Fibroblast of lung (primary cell): Measurements from ENCODE around the gene ITPRIPL1. TPM values are rescaled to one million over a fixed set of nuclear protein-coding genes. Genes with fewer than 3 reads are reported as not detected.

ENCODE experiments used
- DNase-seq, 2 donors: peaks; one replicate each; pipeline versions ENCODE4 v3.0.0 to v3.0.0-alpha.2; 2010; ENCODE audit warnings: low read depth in 2 of 2
- H2AFZ ChIP-seq: 2 replicates; pipeline ENCODE4 v1.5.1; 2012; ENCODE audit warnings: low read length, control low read depth, inconsistent platforms
- H3K27ac ChIP-seq: 2 replicates; pipeline ENCODE4 v1.5.1; 2011; ENCODE audit warnings: low read length, control low read depth; ENCODE audit not compliant: insufficient read depth
- H3K27me3 ChIP-seq: 2 replicates; pipeline ENCODE4 v1.5.1; 2011; ENCODE audit warnings: mild to moderate bottlenecking, low read length; ENCODE audit not compliant: control insufficient read depth, insufficient read depth
- H3K36me3 ChIP-seq: 2 replicates; pipeline ENCODE4 v1.5.1; 2011; ENCODE audit warnings: low read length; ENCODE audit not compliant: control insufficient read depth, insufficient read depth
- H3K4me1 ChIP-seq: 2 replicates; pipeline ENCODE4 v1.5.1; 2011; ENCODE audit warnings: low read length; ENCODE audit not compliant: control insufficient read depth, insufficient read depth; ENCODE audit errors: extremely low read depth
- H3K4me2 ChIP-seq: 2 replicates; pipeline ENCODE4 v1.5.1; 2011; ENCODE audit warnings: low read length, control low read depth; ENCODE audit not compliant: insufficient read depth; ENCODE audit errors: extremely low read depth
- H3K4me3 ChIP-seq, 4 experiments: fragments of 200-600 bp in 1 of 4; sonication (generic) in 1 of 4; replicated peaks in 1 of 4; 2 replicates each; pipeline ENCODE4 v1.5.1; 2011 to 2016; ENCODE audit warnings: low read length in 4 of 4, low read depth in 3 of 4, mild to moderate bottlenecking in 3 of 4, control low read depth in 2 of 4, inconsistent platforms in 1 of 4, mixed read lengths in 1 of 4; ENCODE audit not compliant: insufficient read depth in 1 of 4; ENCODE audit errors: control extremely low read depth in 1 of 4
- H3K79me2 ChIP-seq: 2 replicates; pipeline ENCODE4 v1.5.1; 2012; ENCODE audit warnings: mild to moderate bottlenecking, low read length, inconsistent platforms; ENCODE audit not compliant: control insufficient read depth, insufficient read depth
- H3K9ac ChIP-seq: 2 replicates; pipeline ENCODE4 v1.5.1; 2011; ENCODE audit warnings: mild to moderate bottlenecking, low read length, control low read depth; ENCODE audit not compliant: insufficient read depth
- H3K9me3 ChIP-seq: 2 replicates; pipeline ENCODE4 v1.5.1; 2012; ENCODE audit warnings: low read depth, low read length; ENCODE audit not compliant: control insufficient read depth, insufficient read depth
- H4K20me1 ChIP-seq: 2 replicates; pipeline ENCODE4 v1.5.1; 2011; ENCODE audit warnings: low read length; ENCODE audit not compliant: control insufficient read depth, insufficient read depth; ENCODE audit errors: extremely low read depth
- EZH2 ChIP-seq: IDR thresholded peaks from 2 replicates; pipeline ENCODE4 v1.5.1; 2012; ENCODE audit warnings: low read length, control low read depth, mild to moderate bottlenecking; ENCODE audit errors: missing control alignments
- polyA plus RNA-seq, 2 donors: library from polyadenylated mRNA; depleted of rRNA in 1 of 2; stranded (reverse) in 1 of 2; unstranded in 1 of 2; fragments of >200 nt; gene quantifications; 2 replicates each; pipeline ENCODE4 v1.2.1, GENCODE V29; 2011 to 2012; ENCODE audit warnings: missing spikeins in 1 of 2
- total RNA-seq: library from RNA; depleted of rRNA; stranded (reverse); fragments of >200 nt; gene quantifications from 2 replicates; pipeline ENCODE4 v1.2.1, GENCODE V29; 2014
- TF ChIP-seq, protein P1 (sequence below), 2 donors: IDR thresholded peaks in 1 of 2; conservative IDR thresholded peaks in 1 of 2; 1 replicate in 1 of 2; 2 replicates in 1 of 2; pipeline ENCODE4 v1.5.1; 2011 to 2012; ENCODE audit warnings: low read length in 2 of 2, control low read depth in 1 of 2, inconsistent platforms in 1 of 2, low read depth in 1 of 2, mild to moderate bottlenecking in 1 of 2

ITPRIPL1 gene
- total and polyA plus RNA-seq, 2 donors (not counting 1 experiment from before 2014, with no cell fraction given): 2.0 to 4.1 TPM

DNA sequence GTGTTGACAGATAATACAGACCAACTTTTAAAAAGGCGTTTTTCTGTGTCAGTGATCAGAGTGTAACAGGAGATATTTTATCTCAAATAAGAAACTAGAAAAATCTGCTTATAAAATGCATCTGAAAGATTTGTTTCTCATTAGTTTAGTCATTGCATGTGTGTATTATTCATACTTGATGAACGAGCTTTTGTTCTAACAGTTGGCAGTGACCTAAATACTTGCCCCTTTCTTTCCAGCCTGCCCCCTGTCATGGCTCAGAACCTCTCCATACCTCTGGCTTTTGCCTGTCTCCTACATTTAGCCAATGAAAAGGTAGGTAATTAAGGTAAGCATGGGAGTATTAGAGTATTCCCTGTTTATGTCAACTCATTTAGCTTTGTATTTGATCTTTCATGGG is 44.1 kb downstream of the ITPRIPL1 start:
- H3K4me2 ChIP-seq: no peak overlapping the region
- no peak overlapping the region for H3K27ac ChIP-seq
- no peaks in the 10 kb centered on the region for H3K27me3 ChIP-seq
- H4K20me1 ChIP-seq: no peaks in the 10 kb centered on the region
- no peak for DNase-seq
- H3K36me3 ChIP-seq: peaks cover 12% of the 10 kb centered on the region
- no peak overlapping the region for H3K9ac ChIP-seq
- H2AFZ ChIP-seq: no peak overlapping the region
- TF ChIP-seq, protein P1, sequence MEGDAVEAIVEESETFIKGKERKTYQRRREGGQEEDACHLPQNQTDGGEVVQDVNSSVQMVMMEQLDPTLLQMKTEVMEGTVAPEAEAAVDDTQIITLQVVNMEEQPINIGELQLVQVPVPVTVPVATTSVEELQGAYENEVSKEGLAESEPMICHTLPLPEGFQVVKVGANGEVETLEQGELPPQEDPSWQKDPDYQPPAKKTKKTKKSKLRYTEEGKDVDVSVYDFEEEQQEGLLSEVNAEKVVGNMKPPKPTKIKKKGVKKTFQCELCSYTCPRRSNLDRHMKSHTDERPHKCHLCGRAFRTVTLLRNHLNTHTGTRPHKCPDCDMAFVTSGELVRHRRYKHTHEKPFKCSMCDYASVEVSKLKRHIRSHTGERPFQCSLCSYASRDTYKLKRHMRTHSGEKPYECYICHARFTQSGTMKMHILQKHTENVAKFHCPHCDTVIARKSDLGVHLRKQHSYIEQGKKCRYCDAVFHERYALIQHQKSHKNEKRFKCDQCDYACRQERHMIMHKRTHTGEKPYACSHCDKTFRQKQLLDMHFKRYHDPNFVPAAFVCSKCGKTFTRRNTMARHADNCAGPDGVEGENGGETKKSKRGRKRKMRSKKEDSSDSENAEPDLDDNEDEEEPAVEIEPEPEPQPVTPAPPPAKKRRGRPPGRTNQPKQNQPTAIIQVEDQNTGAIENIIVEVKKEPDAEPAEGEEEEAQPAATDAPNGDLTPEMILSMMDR (conservative IDR thresholded peaks at IDR 0.05 in 1 of 2, IDR thresholded peaks at IDR 0.05 in 1 of 2; ENCODE audit: low read depth in 1 of 2, low read length in 2 of 2): no peak
- no peak for TF ChIP-seq EZH2
- no peak overlapping the region for H3K4me3 ChIP-seq
- H3K79me2 ChIP-seq: no peaks in the 10 kb centered on the region
- no peaks in the 10 kb centered on the region for H3K4me1 ChIP-seq
- H3K9me3 ChIP-seq: no peaks in the 10 kb centered on the region

DNA sequence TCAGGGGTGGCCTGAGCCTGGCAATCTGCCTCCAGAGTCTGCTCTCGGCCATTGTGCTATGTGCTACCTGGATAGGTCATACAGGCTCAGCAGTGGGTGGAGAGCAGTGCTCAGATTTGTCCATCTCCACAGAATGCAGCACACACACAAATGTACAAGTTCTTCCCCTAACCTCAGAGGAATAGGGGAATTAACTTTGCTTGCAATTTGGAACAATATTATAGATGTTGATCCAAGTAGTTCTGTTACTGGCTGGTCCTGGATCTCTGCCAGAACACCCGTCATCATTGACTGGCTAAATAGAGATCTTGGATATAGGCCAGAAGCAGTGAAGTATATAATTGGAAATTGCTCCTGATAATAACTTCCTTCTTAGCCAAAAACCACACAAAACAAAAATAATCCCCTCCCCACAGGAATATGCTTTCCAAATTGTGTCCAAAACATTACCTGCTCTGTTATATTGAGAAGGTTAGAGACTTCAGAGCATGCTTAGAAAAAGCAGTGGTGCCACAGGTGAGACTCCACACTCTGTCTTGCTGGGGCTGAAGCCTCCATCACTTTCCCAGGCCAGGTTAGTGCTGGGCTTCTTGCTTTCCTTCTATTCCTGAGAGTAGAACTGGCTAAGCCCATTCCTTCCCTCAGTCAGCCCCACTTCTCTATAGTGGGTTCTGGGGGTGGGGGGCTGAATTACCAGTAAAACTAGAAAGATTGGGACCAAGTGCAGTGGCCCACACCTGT is 49.3 kb downstream of the ITPRIPL1 start:
- TF ChIP-seq, protein P1 (conservative IDR thresholded peaks at IDR 0.05 in 1 of 2, IDR thresholded peaks at IDR 0.05 in 1 of 2; ENCODE audit: low read depth in 1 of 2, low read length in 2 of 2): no peak
- Histone ChIP-seq H3K4me3 (no peak overlapping the region), H3K4me1 (no peaks in the 10 kb centered on the region), H3K27me3 (no peaks in the 10 kb centered on the region), H4K20me1 (no peaks in the 10 kb centered on the region), H3K36me3 (peaks cover 7% of the 10 kb centered on the region), H3K79me2 (no peaks in the 10 kb centered on the region), H3K27ac (no peak overlapping the region), H2AFZ (no peak overlapping the region), H3K4me2 (no peak overlapping the region), H3K9ac (no peak overlapping the region), H3K9me3 (no peaks in the 10 kb centered on the region)
- peak; percentile 28 to 46 for DNase-seq

Other genes starting within 250 kb of the ITPRIPL1 start
- not detected in 2 replicates for gene ADRA2B, start 208.7 kb upstream of the ITPRIPL1 start, total RNA-seq
- 0.07 TPM in 1 of 2 replicates, not detected in the other for gene ADRA2B, start 208.7 kb upstream of the ITPRIPL1 start, polyA plus RNA-seq
- gene ASTL, start 186.8 kb upstream of the ITPRIPL1 start, total RNA-seq: not detected in 2 replicates
- gene ASTL, start 186.8 kb upstream of the ITPRIPL1 start, polyA plus RNA-seq: not detected in 2 replicates
- 0.33 and 1.0 TPM in 2 replicates for gene DUSP2, start 179.9 kb upstream of the ITPRIPL1 start, total RNA-seq
- 0.17 and 0.26 TPM in 2 replicates for gene DUSP2, start 179.9 kb upstream of the ITPRIPL1 start, polyA plus RNA-seq
- 71.7 and 121 TPM in 2 replicates for gene STARD7, start 116.5 kb upstream of the ITPRIPL1 start, total RNA-seq
- 109 and 114 TPM in 2 replicates for gene STARD7, start 116.5 kb upstream of the ITPRIPL1 start, polyA plus RNA-seq
- 15.2 and 20.8 TPM in 2 replicates for gene TMEM127, start 59.3 kb upstream of the ITPRIPL1 start, total RNA-seq
- 48.0 and 54.8 TPM in 2 replicates for gene TMEM127, start 59.3 kb upstream of the ITPRIPL1 start, polyA plus RNA-seq
- 85.3 and 101 TPM in 2 replicates for gene CIAO1, start 59.1 kb upstream of the ITPRIPL1 start, total RNA-seq
- gene CIAO1, start 59.1 kb upstream of the ITPRIPL1 start, polyA plus RNA-seq: 57.4 and 67.8 TPM in 2 replicates
- 39.8 and 49.4 TPM in 2 replicates for gene SNRNP200, start 19.8 kb upstream of the ITPRIPL1 start, total RNA-seq
- 65.0 and 102 TPM in 2 replicates for gene SNRNP200, start 19.8 kb upstream of the ITPRIPL1 start, polyA plus RNA-seq
- 0.51 and 4.3 TPM in 2 replicates for gene NCAPH, start 10.4 kb downstream of the ITPRIPL1 start, total RNA-seq
- 8.4 and 34.6 TPM in 2 replicates for gene NCAPH, start 10.4 kb downstream of the ITPRIPL1 start, polyA plus RNA-seq
- gene NEURL3, start 180.0 kb downstream of the ITPRIPL1 start, total RNA-seq: not detected in 2 replicates
- gene NEURL3, start 180.0 kb downstream of the ITPRIPL1 start, polyA plus RNA-seq: not detected in 2 replicates
- 7.2 and 9.7 TPM in 2 replicates for gene ARID5A, start 211.4 kb downstream of the ITPRIPL1 start, total RNA-seq
- 4.1 and 5.2 TPM in 2 replicates for gene ARID5A, start 211.4 kb downstream of the ITPRIPL1 start, polyA plus RNA-seq